ENCODE measurements around the gene SEC31B.

The SEC31B gene

DNA sequence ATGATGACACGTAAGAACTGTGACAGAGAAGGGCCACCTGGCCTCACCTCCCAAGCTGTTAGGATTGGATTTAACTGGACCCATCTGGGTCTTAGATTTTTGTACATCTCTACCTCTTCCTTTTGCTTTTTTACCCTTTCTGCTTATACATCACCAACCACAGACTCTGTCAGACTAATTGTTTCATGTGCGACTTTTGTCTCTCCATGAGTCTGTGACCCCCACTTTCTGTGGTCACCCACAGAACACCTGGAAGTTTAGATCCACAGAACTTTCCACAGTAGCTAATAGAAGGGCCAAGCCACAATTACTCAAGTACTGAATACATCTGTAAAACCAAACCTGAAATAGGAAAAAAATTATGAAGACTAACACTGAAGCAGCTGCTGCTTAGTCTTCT lies 23.1 kb downstream of the SEC31B start:
- no peak for DNase-seq (ENCODE audit: extremely low spot score)
- CTCF ChIA-PET, result no interaction called here
- POLR2A ChIA-PET, result no interaction called here
- TF ChIP-seq FOXA1 (IDR thresholded peaks at IDR 0.05), result no peak
- no peak for TF ChIP-seq SUZ12 (IDR thresholded peaks at IDR 0.05)
- no peak for TF ChIP-seq ARNT (IDR thresholded peaks at IDR 0.05)
- TF ChIP-seq BHLHE40 (IDR thresholded peaks at IDR 0.05; ENCODE audit: borderline replicate concordance), result no peak
- TF ChIP-seq, protein P1, sequence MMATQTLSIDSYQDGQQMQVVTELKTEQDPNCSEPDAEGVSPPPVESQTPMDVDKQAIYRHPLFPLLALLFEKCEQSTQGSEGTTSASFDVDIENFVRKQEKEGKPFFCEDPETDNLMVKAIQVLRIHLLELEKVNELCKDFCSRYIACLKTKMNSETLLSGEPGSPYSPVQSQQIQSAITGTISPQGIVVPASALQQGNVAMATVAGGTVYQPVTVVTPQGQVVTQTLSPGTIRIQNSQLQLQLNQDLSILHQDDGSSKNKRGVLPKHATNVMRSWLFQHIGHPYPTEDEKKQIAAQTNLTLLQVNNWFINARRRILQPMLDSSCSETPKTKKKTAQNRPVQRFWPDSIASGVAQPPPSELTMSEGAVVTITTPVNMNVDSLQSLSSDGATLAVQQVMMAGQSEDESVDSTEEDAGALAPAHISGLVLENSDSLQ (IDR thresholded peaks at IDR 0.05), result no peak
- no peak for TF ChIP-seq L3MBTL2 (conservative IDR thresholded peaks at IDR 0.05)
- TF ChIP-seq ELF4 (IDR thresholded peaks at IDR 0.05), result no peak
- TF ChIP-seq FOXM1 (IDR thresholded peaks at IDR 0.05; ENCODE audit: borderline replicate concordance), result no peak
- no peak for TF ChIP-seq CTBP1 (IDR thresholded peaks at IDR 0.05; ENCODE audit: borderline replicate concordance)
- TF ChIP-seq LEF1 (IDR thresholded peaks at IDR 0.05; ENCODE audit: borderline replicate concordance), result no peak
- no peak for TF ChIP-seq FOXK2 (IDR thresholded peaks at IDR 0.05)
- no peak for TF ChIP-seq HDGF (IDR thresholded peaks at IDR 0.05; ENCODE audit: borderline replicate concordance)
- TF ChIP-seq ZNF384 (IDR thresholded peaks at IDR 0.05), result no peak
- TF ChIP-seq SP1 (IDR thresholded peaks at IDR 0.05), result no peak

DNA sequence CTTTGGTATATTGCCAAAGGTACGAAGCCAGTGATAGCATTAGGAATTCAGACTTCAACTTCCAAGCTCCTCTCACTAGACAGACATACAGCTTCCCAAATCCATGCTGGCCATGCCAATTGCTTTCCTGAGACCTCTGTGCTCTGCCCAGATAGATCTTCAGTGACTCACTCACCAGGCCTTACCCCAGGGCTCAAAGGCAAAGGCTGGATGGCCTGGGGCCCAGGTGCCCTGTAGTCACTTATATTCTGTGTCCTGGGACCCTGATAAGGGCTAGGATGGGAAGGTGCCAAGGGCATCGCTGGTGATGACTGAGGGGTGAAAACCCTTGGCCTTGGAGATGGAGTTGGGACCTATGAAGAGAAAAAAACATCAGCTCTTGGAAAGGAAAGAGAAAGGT lies 29.1 kb downstream of the SEC31B start:
- CTCF ChIA-PET, result interaction anchor here (0.6 kb wide), 2 partner anchors 58 to 357 kb away, joined by 3 to 4 read pairs; no protein-coding TSS in a partner anchor
- DNase-seq (ENCODE audit: extremely low spot score), result no peak
- TF ChIP-seq BHLHE40 (IDR thresholded peaks at IDR 0.05; ENCODE audit: borderline replicate concordance) (no peak), CTBP1 (IDR thresholded peaks at IDR 0.05; ENCODE audit: borderline replicate concordance) (no peak), TARDBP (IDR thresholded peaks at IDR 0.05) (no peak), ARNT (IDR thresholded peaks at IDR 0.05) (no peak), L3MBTL2 (conservative IDR thresholded peaks at IDR 0.05) (no peak), HDGF (IDR thresholded peaks at IDR 0.05; ENCODE audit: borderline replicate concordance) (no peak), ELF4 (IDR thresholded peaks at IDR 0.05) (no peak), FOXM1 (IDR thresholded peaks at IDR 0.05; ENCODE audit: borderline replicate concordance) (no peak)
- POLR2A ChIA-PET, result no interaction called here

DNA sequence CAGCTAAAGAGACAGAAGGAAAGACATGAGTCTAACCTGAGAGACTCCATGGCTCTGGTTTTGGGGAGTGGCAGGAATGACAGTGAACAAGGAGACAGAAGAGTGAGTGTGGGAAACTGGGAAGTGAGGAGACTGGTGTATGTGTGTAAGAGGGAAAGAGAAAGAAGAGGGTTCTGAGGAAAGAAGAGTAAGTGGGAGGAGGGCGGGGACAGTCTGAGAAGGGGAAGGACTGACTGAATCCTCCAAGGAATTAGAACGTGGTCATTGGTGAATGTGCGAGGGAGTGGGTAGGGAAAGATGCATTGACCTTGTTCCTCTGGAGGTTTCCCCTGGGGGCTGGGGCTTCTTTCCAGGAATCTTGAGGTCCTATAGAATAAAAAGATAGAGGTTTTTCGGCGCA lies 30.3 kb downstream of the SEC31B start:
- CTCF ChIA-PET, result interaction anchor here (0.6 kb wide), 1 partner anchor 29 kb away, joined by 3 read pairs; no protein-coding TSS in a partner anchor
- TF ChIP-seq ELF4 (IDR thresholded peaks at IDR 0.05), result no peak
- TF ChIP-seq, protein P1 (IDR thresholded peaks at IDR 0.05), result no peak
- TF ChIP-seq FOXK2 (IDR thresholded peaks at IDR 0.05), result no peak
- POLR2A ChIA-PET, result no interaction called here

DNA sequence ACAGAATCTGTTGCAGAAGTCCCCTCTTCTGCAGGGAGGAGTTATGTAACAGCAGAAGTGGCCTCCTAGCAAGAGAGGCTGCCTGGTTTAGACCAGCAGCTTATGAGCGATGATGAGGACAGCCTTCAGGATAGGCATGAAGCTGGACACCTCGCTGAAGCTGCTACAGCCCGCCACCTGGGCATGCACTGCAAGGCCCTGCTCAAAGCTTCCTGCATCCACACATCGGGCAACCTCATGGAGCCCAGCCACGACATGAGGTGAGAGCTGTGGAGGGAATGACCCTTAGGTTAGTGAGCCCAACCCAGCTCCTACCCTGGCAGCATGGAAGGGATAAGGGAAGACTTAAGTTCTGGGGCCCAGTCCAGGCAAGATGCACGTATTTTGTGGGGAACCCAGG lies 32.1 kb downstream of the SEC31B start:
- CTCF ChIA-PET, result interaction anchor here (1.0 to 1.6 kb wide), 2 partner anchors 24 to 82 kb away, joined by 3 to 4 read pairs; no protein-coding TSS in a partner anchor

More for the DNA sequence above, 30.3 kb downstream of the SEC31B start:
- no peak for DNase-seq (ENCODE audit: extremely low spot score)

DNA sequence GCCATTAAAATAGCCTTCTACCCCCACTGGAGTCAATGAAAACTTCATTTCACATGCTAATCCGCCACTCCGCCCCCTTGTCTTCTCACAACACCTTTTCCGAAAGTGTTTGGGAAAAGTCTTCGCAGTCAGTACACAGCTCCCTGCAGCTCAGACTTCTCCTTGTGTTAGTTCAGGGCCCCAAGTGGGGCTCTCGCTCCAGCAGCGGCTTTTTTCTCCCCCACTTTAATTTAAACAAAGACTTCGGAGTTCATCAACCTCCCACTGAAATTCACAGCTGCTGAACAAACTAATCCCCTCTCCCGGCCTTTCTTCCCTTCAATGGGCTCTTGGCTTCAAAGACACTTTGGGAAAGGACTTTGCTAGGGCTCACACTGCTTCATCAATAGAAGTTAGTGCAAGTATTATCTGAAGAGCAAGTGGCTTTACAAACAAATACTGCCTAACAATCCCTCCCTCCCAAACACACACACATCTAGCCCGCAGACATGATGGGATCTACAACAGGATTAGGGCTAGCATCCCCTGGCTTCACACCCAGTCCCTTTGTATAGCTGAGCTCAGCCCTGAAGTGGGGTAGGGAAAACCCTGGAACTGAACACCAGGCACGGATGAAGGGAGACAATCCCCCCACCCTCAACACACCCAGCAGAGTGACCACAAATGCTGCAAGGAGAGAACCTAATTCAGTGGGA lies 33.7 kb downstream of the SEC31B start:
- POLR2A ChIA-PET, result no interaction called here
- no peak for DNase-seq (ENCODE audit: extremely low spot score)

More for the DNA sequence above, 32.1 kb downstream of the SEC31B start:
- POLR2A ChIA-PET, result interaction anchor here (0.6 kb wide), 1 partner anchor 142 kb away, joined by 3 read pairs; no protein-coding TSS in a partner anchor
- TF ChIP-seq NFRKB (IDR thresholded peaks at IDR 0.05), result no peak
- no peak for DNase-seq (ENCODE audit: extremely low spot score)

DNA sequence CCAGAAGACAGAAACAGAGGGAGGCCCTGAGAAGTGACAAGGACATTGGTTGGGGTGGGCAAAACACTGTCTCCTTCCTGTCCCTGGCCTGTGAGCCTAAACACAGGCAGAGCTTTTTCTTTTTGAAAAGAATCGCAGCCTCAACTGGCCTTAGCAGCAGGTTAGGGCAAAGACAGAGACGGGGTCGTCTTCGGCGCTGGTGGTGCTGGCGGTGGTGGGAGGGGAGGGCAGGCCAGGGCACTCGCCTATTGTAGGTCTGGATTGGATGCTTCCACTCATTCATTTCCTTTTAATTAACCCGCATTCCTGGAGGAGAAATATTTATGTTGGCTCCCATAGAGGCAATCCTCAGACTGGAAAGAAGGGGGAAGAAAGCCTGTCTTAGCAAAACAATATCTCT lies 34.3 kb downstream of the SEC31B start:
- TF ChIP-seq FOXK2 (IDR thresholded peaks at IDR 0.05) (no peak), SP1 (IDR thresholded peaks at IDR 0.05) (no peak), ELF4 (IDR thresholded peaks at IDR 0.05) (no peak), ARNT (IDR thresholded peaks at IDR 0.05) (no peak), FOXM1 (IDR thresholded peaks at IDR 0.05; ENCODE audit: borderline replicate concordance) (no peak), TARDBP (IDR thresholded peaks at IDR 0.05) (no peak), NFRKB (IDR thresholded peaks at IDR 0.05) (no peak), CTBP1 (IDR thresholded peaks at IDR 0.05; ENCODE audit: borderline replicate concordance) (no peak), LEF1 (IDR thresholded peaks at IDR 0.05; ENCODE audit: borderline replicate concordance) (no peak), ZNF384 (IDR thresholded peaks at IDR 0.05) (no peak), FOXA1 (IDR thresholded peaks at IDR 0.05) (no peak), BHLHE40 (IDR thresholded peaks at IDR 0.05; ENCODE audit: borderline replicate concordance) (no peak), HDGF (IDR thresholded peaks at IDR 0.05; ENCODE audit: borderline replicate concordance) (no peak), L3MBTL2 (conservative IDR thresholded peaks at IDR 0.05) (no peak), SUZ12 (IDR thresholded peaks at IDR 0.05) (no peak)
- TF ChIP-seq, protein P1 (IDR thresholded peaks at IDR 0.05), result no peak
- ChIA-PET POLR2A (no interaction called here), CTCF (no interaction called here)
- DNase-seq (ENCODE audit: extremely low spot score), result no peak

More for the DNA sequence above, 33.7 kb downstream of the SEC31B start:
- TF ChIP-seq ZNF384 (IDR thresholded peaks at IDR 0.05) (no peak), TARDBP (IDR thresholded peaks at IDR 0.05) (no peak), FOXA1 (IDR thresholded peaks at IDR 0.05) (no peak), FOXM1 (IDR thresholded peaks at IDR 0.05; ENCODE audit: borderline replicate concordance) (no peak), ARNT (IDR thresholded peaks at IDR 0.05) (no peak), L3MBTL2 (conservative IDR thresholded peaks at IDR 0.05) (no peak), ELF4 (IDR thresholded peaks at IDR 0.05) (no peak), SUZ12 (IDR thresholded peaks at IDR 0.05) (no peak), BHLHE40 (IDR thresholded peaks at IDR 0.05; ENCODE audit: borderline replicate concordance) (no peak), SP1 (IDR thresholded peaks at IDR 0.05) (no peak), CTBP1 (IDR thresholded peaks at IDR 0.05; ENCODE audit: borderline replicate concordance) (no peak), HDGF (IDR thresholded peaks at IDR 0.05; ENCODE audit: borderline replicate concordance) (no peak), FOXK2 (IDR thresholded peaks at IDR 0.05) (no peak)
- CTCF ChIA-PET, result no interaction called here
